PFSK-1 (cell line): ENCODE data around the gene CAV1.

Source experiments
- FOXP2 ChIP-seq: optimal IDR thresholded peaks from 2 replicates; pipeline ENCODE3; 2011; ENCODE audit warnings: borderline replicate concordance, control low read depth, inconsistent platforms; ENCODE audit not compliant: insufficient read depth; ENCODE audit errors: extremely low read length, extremely low read depth
- POLR2AphosphoS5 ChIP-seq: IDR thresholded peaks from 2 replicates; pipeline ENCODE4 v1.6.1; 2012; ENCODE audit warnings: low read depth, mild to moderate bottlenecking, control low read depth, low read length, moderate library complexity
- SIN3A ChIP-seq: IDR thresholded peaks from 2 replicates; pipeline ENCODE4 v1.6.1; 2012; ENCODE audit warnings: mild to moderate bottlenecking, low read length, moderate library complexity, borderline replicate concordance; ENCODE audit not compliant: insufficient read depth
- TAF1 ChIP-seq: IDR thresholded peaks from 2 replicates; pipeline ENCODE4 v1.6.1; 2012; ENCODE audit warnings: low read length, control low read depth, borderline replicate concordance; ENCODE audit not compliant: insufficient read depth
- TF ChIP-seq, protein P1 (sequence below), 2 experiments: IDR thresholded peaks; 2 replicates each; pipeline versions ENCODE4 v1.6.1 to v1.8.0; 2011 to 2012; ENCODE audit warnings: low read depth in 2 of 2, low read length in 2 of 2, control low read depth in 1 of 2, inconsistent platforms in 1 of 2, mild to moderate bottlenecking in 1 of 2, moderate library complexity in 1 of 2; ENCODE audit not compliant: insufficient read depth in 1 of 2

Gene CAV1

GRCh38 chr7:116610721-116611120 lies 85.9 kb downstream of the CAV1 start:
- TF ChIP-seq POLR2AphosphoS5: no peak
- no peak for TF ChIP-seq FOXP2
- TF ChIP-seq SIN3A: no peak
- no peak for TF ChIP-seq TAF1
- TF ChIP-seq, protein P1, sequence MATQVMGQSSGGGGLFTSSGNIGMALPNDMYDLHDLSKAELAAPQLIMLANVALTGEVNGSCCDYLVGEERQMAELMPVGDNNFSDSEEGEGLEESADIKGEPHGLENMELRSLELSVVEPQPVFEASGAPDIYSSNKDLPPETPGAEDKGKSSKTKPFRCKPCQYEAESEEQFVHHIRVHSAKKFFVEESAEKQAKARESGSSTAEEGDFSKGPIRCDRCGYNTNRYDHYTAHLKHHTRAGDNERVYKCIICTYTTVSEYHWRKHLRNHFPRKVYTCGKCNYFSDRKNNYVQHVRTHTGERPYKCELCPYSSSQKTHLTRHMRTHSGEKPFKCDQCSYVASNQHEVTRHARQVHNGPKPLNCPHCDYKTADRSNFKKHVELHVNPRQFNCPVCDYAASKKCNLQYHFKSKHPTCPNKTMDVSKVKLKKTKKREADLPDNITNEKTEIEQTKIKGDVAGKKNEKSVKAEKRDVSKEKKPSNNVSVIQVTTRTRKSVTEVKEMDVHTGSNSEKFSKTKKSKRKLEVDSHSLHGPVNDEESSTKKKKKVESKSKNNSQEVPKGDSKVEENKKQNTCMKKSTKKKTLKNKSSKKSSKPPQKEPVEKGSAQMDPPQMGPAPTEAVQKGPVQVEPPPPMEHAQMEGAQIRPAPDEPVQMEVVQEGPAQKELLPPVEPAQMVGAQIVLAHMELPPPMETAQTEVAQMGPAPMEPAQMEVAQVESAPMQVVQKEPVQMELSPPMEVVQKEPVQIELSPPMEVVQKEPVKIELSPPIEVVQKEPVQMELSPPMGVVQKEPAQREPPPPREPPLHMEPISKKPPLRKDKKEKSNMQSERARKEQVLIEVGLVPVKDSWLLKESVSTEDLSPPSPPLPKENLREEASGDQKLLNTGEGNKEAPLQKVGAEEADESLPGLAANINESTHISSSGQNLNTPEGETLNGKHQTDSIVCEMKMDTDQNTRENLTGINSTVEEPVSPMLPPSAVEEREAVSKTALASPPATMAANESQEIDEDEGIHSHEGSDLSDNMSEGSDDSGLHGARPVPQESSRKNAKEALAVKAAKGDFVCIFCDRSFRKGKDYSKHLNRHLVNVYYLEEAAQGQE (IDR thresholded peaks at IDR 0.05; ENCODE audit: insufficient read depth in 1 of 2, low read depth in 2 of 2, low read length in 2 of 2): no peak
